Keratinocyte (primary cell): Measurements from ENCODE around the gene RSPRY1. TPM values are rescaled to one million over a fixed set of nuclear protein-coding genes. Genes with fewer than 3 reads are reported as not detected.
A peak's percentile ranks its signal among the peaks of the same experiment; 100 is the strongest.

Source experiments
- DNase-seq: peaks from one replicate; pipeline ENCODE4 v3.0.0-alpha.2; 2011; ENCODE audit warnings: low read depth, missing footprints, low spot score
- FAIRE-seq: peaks from 2 replicates; lab custom pipeline; 2011; peaks lifted over from hg19 to GRCh38; lab: Jason Lieb, UNC
- H2AFZ ChIP-seq: 2 replicates; pipeline ENCODE4 v1.6.0; 2012; ENCODE audit warnings: low read length, control low read depth, inconsistent platforms; ENCODE audit not compliant: control insufficient read depth
- H3K27ac ChIP-seq: 2 replicates; pipeline ENCODE4 v1.5.1; 2011; ENCODE audit warnings: low read length; ENCODE audit not compliant: control insufficient read depth, insufficient read depth
- H3K27me3 ChIP-seq: 3 replicates; pipeline ENCODE4 v1.6.0; 2011; ENCODE audit warnings: low read length; ENCODE audit not compliant: control insufficient read depth, insufficient read depth; ENCODE audit errors: extremely low read depth
- H3K36me3 ChIP-seq, 2 experiments: 2 replicates in 1 of 2; 3 replicates in 1 of 2; pipeline ENCODE4 v1.5.1; 2011; ENCODE audit warnings: low read length in 2 of 2, mild to moderate bottlenecking in 1 of 2; ENCODE audit not compliant: control insufficient read depth in 2 of 2, insufficient read depth in 2 of 2; ENCODE audit errors: extremely low read depth in 1 of 2
- H3K4me1 ChIP-seq: 3 replicates; pipeline ENCODE4 v1.5.1; 2011; ENCODE audit warnings: low read length; ENCODE audit not compliant: control insufficient read depth, insufficient read depth; ENCODE audit errors: extremely low read depth
- H3K4me2 ChIP-seq: 3 replicates; pipeline ENCODE4 v1.6.0; 2011; ENCODE audit warnings: low read depth, low read length; ENCODE audit not compliant: control insufficient read depth, insufficient read depth; ENCODE audit errors: extremely low read depth
- H3K4me3 ChIP-seq, 3 experiments: fragments of 200-600 bp in 1 of 3; sonication (generic) in 1 of 3; 2 replicates in 2 of 3; 3 replicates in 1 of 3; pipeline ENCODE4 v1.5.1; 2011 to 2016; ENCODE audit warnings: low read length in 3 of 3, mild to moderate bottlenecking in 3 of 3, control low read depth in 2 of 3, inconsistent platforms in 1 of 3, low read depth in 1 of 3, mixed read lengths in 1 of 3, mixed run types in 1 of 3, moderate library complexity in 1 of 3; ENCODE audit not compliant: control insufficient read depth in 2 of 3, insufficient read depth in 2 of 3; ENCODE audit errors: extremely low read depth in 1 of 3
- H3K79me2 ChIP-seq: 2 replicates; pipeline ENCODE4 v1.6.0; 2012; ENCODE audit warnings: low read length; ENCODE audit not compliant: control insufficient read depth, insufficient read depth
- H3K9ac ChIP-seq: 3 replicates; pipeline ENCODE4 v1.6.0; 2011; ENCODE audit warnings: low read length; ENCODE audit not compliant: control insufficient read depth, insufficient read depth; ENCODE audit errors: extremely low read depth
- H3K9me1 ChIP-seq: 3 replicates; pipeline ENCODE4 v1.6.0; 2011; ENCODE audit warnings: low read length; ENCODE audit not compliant: control insufficient read depth, insufficient read depth; ENCODE audit errors: extremely low read depth
- H3K9me3 ChIP-seq: 2 replicates; pipeline ENCODE4 v1.5.1; 2012; ENCODE audit warnings: low read depth, low read length; ENCODE audit not compliant: control insufficient read depth
- H4K20me1 ChIP-seq: 3 replicates; pipeline ENCODE4 v1.6.0; 2011; ENCODE audit warnings: low read length; ENCODE audit not compliant: control insufficient read depth, insufficient read depth; ENCODE audit errors: extremely low read depth
- CTCF ChIP-seq, 3 experiments: IDR thresholded peaks in 1 of 3; conservative IDR thresholded peaks in 1 of 3; optimal IDR thresholded peaks in 1 of 3; 2 replicates in 2 of 3; 3 replicates in 1 of 3; pipeline versions ENCODE3 to v1.5.1; 2011; ENCODE audit warnings: low read length in 3 of 3, mild to moderate bottlenecking in 3 of 3, moderate library complexity in 2 of 3, control low read depth in 1 of 3, inconsistent platforms in 1 of 3; ENCODE audit not compliant: insufficient read depth in 2 of 3; ENCODE audit errors: extremely low read depth in 1 of 3
- EZH2 ChIP-seq: IDR thresholded peaks from one replicate; pipeline ENCODE4 v1.6.1; 2012; ENCODE audit warnings: inconsistent platforms, mild to moderate bottlenecking, low read length, moderate library complexity
- dilution Hi-C: fragments of 300-500 bp; cut with MboI; formaldehyde crosslinking; loops from one replicate; pipeline ENCODE4 v1.7.0; 2020; ENCODE audit warnings: low sequenced_read_pairs; ENCODE audit not compliant: extremely low pct_ligation_motif_present
- polyA minus RNA-seq, 3 experiments: library from RNA; depleted of rRNA, polyadenylated mRNA; stranded (reverse); fragments of >200 nt; gene quantifications; 1 replicate in 1 of 3; 2 replicates in 1 of 3; 3 replicates in 1 of 3; pipeline ENCODE4 v1.2.3, GENCODE V29; 2011
- polyA plus RNA-seq, 5 experiments: library from polyadenylated mRNA; depleted of rRNA in 3 of 5; stranded (reverse) in 3 of 5; stranded (forward) in 1 of 5; unstranded in 1 of 5; fragments of >200 nt; gene quantifications; 1 replicate in 1 of 5; 2 replicates in 3 of 5; 3 replicates in 1 of 5; pipeline versions ENCODE4 v1.2.1 to v1.2.3, GENCODE V29; 2011 to 2012; ENCODE audit warnings: missing spikeins in 2 of 5, low read depth in 1 of 5, low replicate concordance in 1 of 5

The RSPRY1 gene
- polyA plus RNA-seq (33.7 to 42.2 TPM (median 38.9 TPM) in 3 replicates), polyA minus RNA-seq (47.9 to 108 TPM (median 97.4 TPM) in 3 replicates)
- 36.5 TPM for polyA plus RNA-seq (2011; ENCODE audit: low read depth)
- 22.8 and 42.6 TPM in 2 replicates for polyA plus RNA-seq (2011; cell fraction: cytosol; rRNA removed)
- 45.3 and 50.7 TPM in 2 replicates for polyA plus RNA-seq (2011; cell fraction: nucleus; rRNA removed)
- 13.6 and 25.0 TPM in 2 replicates for polyA plus RNA-seq (2012; ENCODE audit: low replicate concordance)
- polyA minus RNA-seq (2011; cell fraction: cytosol; rRNA and poly(A)+ RNA removed): 46.2 TPM
- polyA minus RNA-seq (2011; cell fraction: nucleus; rRNA and poly(A)+ RNA removed): 31.1 and 49.4 TPM in 2 replicates

- H3K27me3 ChIP-seq: no peaks in the 10 kb centered on the region
- no peaks in the 10 kb centered on the region for H4K20me1 ChIP-seq
- no peaks in the 10 kb centered on the region for H3K9me3 ChIP-seq
- H3K36me3 ChIP-seq: peaks cover 3% of the 10 kb centered on the region in 2 experiments
- peaks cover 27% of the 10 kb centered on the region for H3K4me1 ChIP-seq
- DNase-seq (peak; percentile 98), FAIRE-seq (peak; percentile 67)
- peak within 1 kb of the TSS; percentile 90 for H3K27ac ChIP-seq
- H3K4me3 ChIP-seq: peak within 1 kb of the TSS; percentile 84 to 98 (median 96)
- H3K4me2 ChIP-seq: peak within 1 kb of the TSS; percentile 98
- dilution Hi-C loops: no loop called here
- H3K79me2 ChIP-seq: peaks cover 92% of the 10 kb centered on the region
- no peaks in the 10 kb centered on the region for H3K9me1 ChIP-seq
- peak within 1 kb of the TSS; percentile 97 for H3K9ac ChIP-seq
- peak within 1 kb of the TSS; percentile 89 for H2AFZ ChIP-seq
- no peak for TF ChIP-seq CTCF (optimal IDR thresholded peaks at IDR 0.05 in 1 of 3, IDR thresholded peaks at IDR 0.05 in 1 of 3, conservative IDR thresholded peaks at IDR 0.05 in 1 of 3; ENCODE audit: extremely low read depth in 1 of 3, insufficient read depth in 2 of 3, low read length in 3 of 3)
- no peak for TF ChIP-seq EZH2
Measured at GRCh38 chr16:57185945-57186871, at the start of gene RSPRY1, which contains the start of gene PSME3IP1. Gene RSPRY1 (plus strand): TSS chr16:57186329. CDS start chr16:57204659, 18,330 bp downstream. Gene PSME3IP1 (minus strand): TSS chr16:57186039. CDS start chr16:57173854, 12,185 bp downstream.

- Histone ChIP-seq H3K4me2 (no peak overlapping the region), H3K36me3 (peaks cover 0 to 1% of the 10 kb centered on the region in 2 experiments), H3K79me2 (no peaks in the 10 kb centered on the region), H3K9me1 (no peaks in the 10 kb centered on the region), H3K4me1 (peaks cover 10% of the 10 kb centered on the region), H3K27ac (no peak overlapping the region), H3K9ac (no peak overlapping the region), H2AFZ (no peak overlapping the region), H3K9me3 (no peaks in the 10 kb centered on the region), H3K27me3 (no peaks in the 10 kb centered on the region), H4K20me1 (no peaks in the 10 kb centered on the region), H3K4me3 (no peak overlapping the region)
- FAIRE-seq (no peak), DNase-seq (no peak)
- dilution Hi-C loops: no loop called here
- no peak for TF ChIP-seq CTCF (optimal IDR thresholded peaks at IDR 0.05 in 1 of 3, IDR thresholded peaks at IDR 0.05 in 1 of 3, conservative IDR thresholded peaks at IDR 0.05 in 1 of 3; ENCODE audit: extremely low read depth in 1 of 3, insufficient read depth in 2 of 3, low read length in 3 of 3)
- no peak for TF ChIP-seq EZH2
Measured at GRCh38 chr16:57137043-57137442, 49.1 kb upstream of the RSPRY1 start.
